Mesodermal cell (in vitro differentiated cells): ENCODE measurements around the gene CFAP157.

Experiments
- H3K27ac ChIP-seq: 2 replicates; pipeline ENCODE4 v1.7.0; 2013; ENCODE audit warnings: mild to moderate bottlenecking, low read depth, low read length, moderate library complexity; ENCODE audit not compliant: severe bottlenecking
- H3K36me3 ChIP-seq: 2 replicates; pipeline ENCODE4 v1.7.1; 2013; ENCODE audit warnings: mild to moderate bottlenecking, low read length, moderate library complexity; ENCODE audit not compliant: control insufficient read depth, insufficient read depth
- H3K4me1 ChIP-seq: one replicate; pipeline ENCODE4 v1.7.1; 2013; ENCODE audit warnings: mild to moderate bottlenecking, low read length; ENCODE audit not compliant: insufficient read depth, control insufficient read depth, poor library complexity, severe bottlenecking
- H3K4me3 ChIP-seq: 2 replicates; pipeline ENCODE4 v1.7.0; 2013; ENCODE audit warnings: low read length, control low read depth, mild to moderate bottlenecking; ENCODE audit not compliant: insufficient read depth, poor library complexity, severe bottlenecking; ENCODE audit errors: extremely low read depth
- H3K9me3 ChIP-seq: 2 replicates; pipeline ENCODE4 v1.7.1; 2013; ENCODE audit warnings: mild to moderate bottlenecking, low read length, moderate library complexity; ENCODE audit not compliant: control insufficient read depth
- WGBS, 2 experiments: methylation state at CpG; one replicate each; pipeline ENCODE4 v1.1.5; 2013; ENCODE audit warnings: missing lambda C conversion rate in 2 of 2; ENCODE audit not compliant: insufficient coverage in 2 of 2; 5-methylcytosine and 5-hydroxymethylcytosine counted together

CFAP157 gene

GRCh38 chr9:127707766-127708165 lies 978 bp downstream of the CFAP157 start:
- Histone ChIP-seq H3K27ac (no peak overlapping the region), H3K4me1 (peaks cover 3% of the 10 kb centered on the region), H3K4me3 (no peak overlapping the region), H3K9me3 (peaks cover 4% of the 10 kb centered on the region), H3K36me3 (no peaks in the 10 kb centered on the region)
- 76 to 86% methylated on average over 4 to 5 of the region's 5 CpGs for WGBS, 2 experiments

DNA sequence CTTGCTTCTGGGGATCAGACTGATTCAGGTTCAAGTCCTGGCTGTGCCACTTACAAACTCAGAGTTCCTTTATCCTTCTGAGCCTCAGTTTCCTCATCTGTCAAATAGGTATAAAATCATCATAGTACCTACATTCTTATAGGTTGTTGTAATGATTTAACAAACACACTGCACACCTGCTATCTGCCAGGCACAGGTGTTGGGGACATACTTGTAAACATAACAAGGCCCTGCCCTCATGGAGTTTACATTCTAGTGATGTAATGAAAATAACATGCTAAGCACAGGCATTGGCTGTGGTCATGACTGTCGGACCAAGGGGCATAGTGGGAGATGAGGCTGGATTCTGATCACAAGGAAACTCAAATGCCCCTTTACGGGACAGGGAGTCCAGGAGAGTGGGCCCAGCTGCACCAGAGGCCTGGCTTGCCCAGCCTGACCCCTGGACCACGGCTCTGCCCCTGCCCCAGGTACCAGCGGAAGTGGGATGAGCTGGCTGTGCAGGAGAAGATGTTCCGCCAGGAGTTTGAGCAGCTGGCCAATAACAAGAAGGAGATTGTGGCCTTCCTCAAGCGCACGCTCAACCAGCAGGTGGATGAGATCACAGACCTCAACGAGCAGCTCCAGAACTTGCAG lies 2.3 kb downstream of the CFAP157 start:
- H3K9me3 ChIP-seq = peaks cover 4% of the 10 kb centered on the region
- peaks cover 3% of the 10 kb centered on the region for H3K4me1 ChIP-seq
- no peak overlapping the region for H3K27ac ChIP-seq
- H3K4me3 ChIP-seq = no peak overlapping the region
- H3K36me3 ChIP-seq = no peaks in the 10 kb centered on the region
- WGBS, 2 experiments = 87 to 93% methylated on average over 8 of the region's 8 CpGs

DNA sequence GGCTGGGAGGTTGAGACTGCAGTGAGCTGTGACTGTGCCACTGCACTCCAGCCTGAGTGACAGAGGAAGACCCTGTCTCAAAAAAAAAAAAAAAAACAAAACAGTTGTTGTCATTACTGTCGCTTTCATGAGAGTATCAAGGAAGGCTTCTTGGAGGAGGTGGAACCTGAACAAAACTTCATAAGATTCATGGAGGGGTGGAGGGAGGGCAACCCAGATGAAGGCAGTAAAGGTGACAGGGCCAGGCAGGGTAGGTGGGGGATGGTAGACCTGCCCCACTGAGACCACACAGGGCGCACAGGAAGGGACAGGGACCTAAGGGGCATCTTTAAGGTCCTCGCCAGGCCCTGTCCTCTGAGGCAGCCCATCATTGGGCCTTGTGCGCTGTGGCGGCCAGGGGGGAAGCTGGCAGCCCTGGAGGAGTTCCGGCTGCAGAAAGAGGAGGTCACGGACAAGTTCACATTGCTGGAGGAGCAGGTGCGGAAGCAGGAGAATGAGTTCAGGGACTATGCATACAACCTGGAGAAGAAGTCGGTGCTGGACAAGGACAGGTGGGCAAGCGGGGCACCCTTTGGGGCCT lies 3.5 kb downstream of the CFAP157 start:
- Histone ChIP-seq H3K9me3 (peaks cover 4% of the 10 kb centered on the region), H3K4me3 (no peak overlapping the region), H3K36me3 (no peaks in the 10 kb centered on the region), H3K27ac (no peak overlapping the region), H3K4me1 (peaks cover 3% of the 10 kb centered on the region)
- 86 to 92% methylated on average over 9 to 10 of the region's 10 CpGs for WGBS, 2 experiments

GRCh38 chr9:127711226-127711701 lies 4.5 kb downstream of the CFAP157 start:
- peaks cover 3% of the 10 kb centered on the region for H3K4me1 ChIP-seq
- no peaks in the 10 kb centered on the region for H3K36me3 ChIP-seq
- H3K9me3 ChIP-seq = peaks cover 4% of the 10 kb centered on the region
- no peak overlapping the region for H3K27ac ChIP-seq
- WGBS, 2 experiments = 85 to 91% methylated on average over 8 to 9 of the region's 9 CpGs
- H3K4me3 ChIP-seq = no peak overlapping the region

DNA sequence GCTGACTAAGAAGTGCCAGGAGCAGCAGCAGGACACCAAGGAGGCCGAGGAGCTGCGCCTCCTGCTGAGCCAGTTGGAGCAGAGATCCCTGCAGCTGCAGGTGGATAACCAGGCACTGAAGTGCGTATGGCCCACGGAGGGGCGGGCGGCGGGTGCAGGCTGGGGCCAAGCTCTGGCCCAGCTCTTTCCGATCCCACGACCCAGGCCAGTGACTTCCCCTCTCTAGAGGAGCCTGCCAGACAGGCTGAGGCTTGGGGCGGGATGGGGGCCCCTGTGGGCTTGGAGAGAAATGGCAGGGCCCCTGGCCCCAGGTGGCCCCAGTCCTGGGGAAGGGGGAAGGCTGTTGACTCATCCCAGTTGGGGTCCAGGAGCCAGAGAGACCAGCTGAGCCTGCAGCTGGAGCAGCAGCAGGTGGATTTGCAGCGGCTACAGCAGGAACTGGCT lies 5.1 kb downstream of the CFAP157 start:
- WGBS, 2 experiments = 70 to 79% methylated on average over 10 to 11 of the region's 11 CpGs
- Histone ChIP-seq H3K4me3 (no peak overlapping the region), H3K27ac (no peak overlapping the region), H3K9me3 (peaks cover 4% of the 10 kb centered on the region), H3K4me1 (peaks cover 3% of the 10 kb centered on the region), H3K36me3 (no peaks in the 10 kb centered on the region)

DNA sequence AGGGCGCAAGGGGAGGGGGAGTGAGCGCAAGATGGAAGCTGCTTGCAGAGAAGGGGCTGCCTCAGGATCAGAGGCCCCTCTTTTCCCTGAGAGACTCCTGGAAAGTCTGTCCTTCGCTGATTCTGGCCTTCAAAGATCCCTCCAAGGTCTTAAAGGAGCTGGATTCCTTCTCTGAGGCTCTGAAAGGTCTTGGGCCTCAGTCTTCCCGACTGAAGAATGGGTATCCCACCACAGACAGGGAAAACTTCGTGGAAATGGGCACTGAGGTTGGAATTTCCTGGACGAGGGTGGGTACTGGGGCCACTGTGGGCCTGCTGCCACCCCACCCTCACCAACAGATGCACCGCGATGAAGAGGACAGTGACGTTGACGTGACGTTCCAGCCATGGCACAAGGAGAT lies 5.6 kb downstream of the CFAP157 start:
- Histone ChIP-seq H3K27ac (no peak overlapping the region), H3K4me1 (peaks cover 3% of the 10 kb centered on the region), H3K36me3 (no peaks in the 10 kb centered on the region), H3K4me3 (no peak overlapping the region), H3K9me3 (peaks cover 4% of the 10 kb centered on the region)
- WGBS, 2 experiments = 93 to 96% methylated on average over 8 to 11 of the region's 11 CpGs

- H3K4me1 ChIP-seq = peaks cover 3% of the 10 kb centered on the region
- H3K27ac ChIP-seq = no peak overlapping the region
- H3K9me3 ChIP-seq = peaks cover 4% of the 10 kb centered on the region
- no peak overlapping the region for H3K4me3 ChIP-seq
- WGBS, 2 experiments = 95 to 96% methylated on average over 3 to 4 of the region's 10 CpGs
- no peaks in the 10 kb centered on the region for H3K36me3 ChIP-seq
These were observed 6.1 kb downstream of the CFAP157 start for GRCh38 chr9:127712867-127713266.

DNA sequence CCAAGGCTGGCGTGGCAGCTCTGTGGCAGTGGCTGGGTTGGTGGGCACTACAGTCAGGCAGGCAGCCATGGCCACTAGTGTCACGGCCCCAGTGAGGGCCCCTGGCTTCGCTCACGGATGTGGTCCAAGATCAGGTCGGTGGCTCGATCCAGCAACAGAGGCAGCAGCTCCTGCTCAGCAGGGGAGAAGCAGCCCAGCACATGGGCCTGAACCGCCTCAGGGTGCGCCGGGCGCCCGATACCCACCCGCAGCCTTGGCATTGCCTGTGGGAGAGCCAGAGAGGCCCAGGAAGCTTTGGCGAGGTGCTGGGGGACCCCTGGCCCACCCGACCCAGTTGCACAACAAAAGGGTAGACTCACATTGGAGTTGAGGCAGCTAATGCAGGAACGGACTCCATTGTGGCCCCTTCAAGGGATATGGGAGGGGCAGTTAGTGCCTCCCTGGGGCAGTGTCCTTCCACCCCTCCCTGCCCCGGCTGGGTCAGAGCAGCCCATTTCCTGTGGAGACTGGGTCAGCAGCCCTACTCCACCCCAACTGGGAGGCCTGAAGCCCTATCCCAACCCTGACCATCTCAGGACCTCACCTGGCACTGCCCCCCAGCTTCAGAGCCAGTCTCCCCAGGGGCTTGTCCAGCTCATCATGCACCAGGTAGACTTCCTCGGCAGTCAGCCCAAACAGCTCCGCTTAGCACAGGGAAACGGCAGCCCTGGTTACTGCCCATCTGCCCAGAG lies 7.4 kb downstream of the CFAP157 start:
- Histone ChIP-seq H3K36me3 (no peaks in the 10 kb centered on the region), H3K27ac (no peak overlapping the region), H3K4me3 (peak overlapping the region; percentile 78), H3K4me1 (peaks cover 3% of the 10 kb centered on the region), H3K9me3 (no peaks in the 10 kb centered on the region)
- 83 to 86% methylated on average over 17 to 19 of the region's 19 CpGs for WGBS, 2 experiments

DNA sequence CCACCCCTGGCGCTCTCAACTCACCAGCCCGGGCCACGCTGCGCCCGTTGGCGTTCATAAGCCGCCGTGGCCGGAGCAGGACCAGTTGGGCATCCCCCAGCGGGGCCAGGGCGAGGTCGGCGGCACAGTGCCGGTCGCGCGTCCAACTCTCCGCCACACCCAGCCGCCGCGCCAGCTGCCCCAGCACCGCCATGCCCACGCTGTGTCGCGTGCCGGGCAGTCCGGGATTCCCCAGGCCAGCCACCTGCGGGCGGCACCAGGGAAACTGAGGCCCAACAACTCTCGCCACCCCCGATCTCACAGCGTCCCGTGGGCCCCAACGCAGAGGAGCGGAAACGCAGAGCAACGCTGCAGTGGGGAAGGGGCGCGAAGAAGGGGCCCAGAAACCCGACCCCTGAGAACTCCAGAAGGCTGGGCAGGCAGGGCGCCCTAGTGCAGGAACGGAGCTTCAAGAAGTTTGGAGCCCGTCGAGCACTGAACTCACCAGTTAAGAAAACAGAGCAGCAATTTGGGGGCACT lies 8.2 kb downstream of the CFAP157 start:
- no peak overlapping the region for H3K27ac ChIP-seq
- no peaks in the 10 kb centered on the region for H3K9me3 ChIP-seq
- no peaks in the 10 kb centered on the region for H3K36me3 ChIP-seq
- WGBS, 2 experiments = 0% methylated on average over 31 to 34 of the region's 44 CpGs
- H3K4me1 ChIP-seq = peaks cover 3% of the 10 kb centered on the region
- H3K4me3 ChIP-seq = peak overlapping the region; percentile 78

DNA sequence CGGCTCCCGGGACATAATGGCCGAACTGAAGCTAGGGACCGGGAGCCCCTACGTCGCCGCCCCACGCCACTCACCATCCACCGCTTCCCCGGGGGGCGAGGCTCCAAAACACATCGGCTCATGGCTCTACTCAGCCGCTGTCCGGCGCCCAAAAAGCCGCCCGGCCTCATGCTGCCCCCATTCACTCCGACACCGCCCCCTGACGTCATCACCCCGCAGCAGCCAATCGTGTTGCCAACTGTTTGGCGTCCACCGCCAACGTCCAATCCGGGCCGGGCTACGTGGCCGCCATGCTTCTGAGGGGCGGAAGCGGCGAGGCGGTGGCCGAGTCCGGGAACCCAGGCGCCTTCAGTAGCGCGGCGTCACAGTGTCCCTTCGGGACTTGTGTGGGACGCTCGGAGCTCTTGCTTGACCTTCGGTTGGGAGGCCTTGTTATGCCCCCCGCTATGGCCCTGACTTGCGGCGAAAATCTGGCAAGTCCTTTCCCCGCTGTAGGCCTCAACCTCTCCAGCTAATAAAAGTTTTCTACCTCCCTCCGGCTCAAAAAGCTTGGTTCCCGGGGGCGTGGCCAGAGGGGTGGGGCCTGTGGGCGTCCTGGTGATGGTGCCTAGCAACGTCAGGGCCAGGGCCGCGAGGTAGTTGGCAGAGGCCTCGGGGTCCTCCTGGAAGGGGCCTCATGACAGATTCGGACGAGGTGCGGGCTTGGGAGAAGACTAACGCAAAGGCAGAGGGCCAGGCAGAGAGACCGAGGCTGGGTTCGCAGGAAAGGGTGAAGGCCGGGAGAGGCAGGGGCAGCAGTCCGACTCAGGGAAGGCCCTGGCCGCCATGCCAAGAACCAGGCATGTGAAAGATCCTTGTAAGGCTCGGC lies 8.9 kb downstream of the CFAP157 start, which contains the start of the genes PTRH1 and TTC16:
TSS of gene PTRH1 (minus strand) at position 194 of the 868 bp plus-strand sequence. CDS start at position 170, 24 bp downstream.
TSS of gene TTC16 (plus strand) at position 610 of the 868 bp plus-strand sequence. CDS start at position 677, 67 bp downstream.
- peak within 1 kb of the TSS; percentile 78 for H3K4me3 ChIP-seq
- 10 to 11% methylated on average over 45 to 50 of the region's 65 CpGs for WGBS, 2 experiments
- H3K4me1 ChIP-seq = peaks cover 3% of the 10 kb centered on the region
- no peaks in the 10 kb centered on the region for H3K36me3 ChIP-seq
- no peaks in the 10 kb centered on the region for H3K9me3 ChIP-seq
- no peak within 1 kb of the TSS for H3K27ac ChIP-seq
